DND-41 (cell line): ENCODE data around the gene CFLAR.

ENCODE experiments used
- ATAC-seq: fragments of 200-7000 bp; cut with Tn5 transposase; 3 replicates; pipeline ENCODE4 v1.9.1; 2021; ENCODE audit warnings: low read depth; ENCODE audit not compliant: insufficient read depth
- DNase-seq: peaks from one replicate; pipeline ENCODE4 v3.0.0-alpha.2; 2020
- H2AFZ ChIP-seq: 2 replicates; pipeline ENCODE4 v1.6.0; 2012; ENCODE audit warnings: low read depth, low read length
- H3K27ac ChIP-seq: 2 replicates; pipeline ENCODE4 v1.5.1; 2012; ENCODE audit warnings: low read length, inconsistent platforms
- H3K27me3 ChIP-seq: fragments of 200-600 bp; sonication (generic); 2 replicates; pipeline ENCODE4 v1.6.0; 2012; ENCODE audit warnings: low read length, mild to moderate bottlenecking, inconsistent platforms; ENCODE audit not compliant: insufficient read depth, poor library complexity
- H3K36me3 ChIP-seq: 2 replicates; pipeline ENCODE4 v1.5.1; 2012; ENCODE audit warnings: low read length, inconsistent platforms; ENCODE audit not compliant: insufficient read depth
- H3K4me1 ChIP-seq: 2 replicates; pipeline ENCODE4 v1.5.1; 2012; ENCODE audit warnings: mild to moderate bottlenecking, low read length; ENCODE audit not compliant: insufficient read depth
- H3K4me2 ChIP-seq: 2 replicates; pipeline ENCODE4 v1.6.0; 2012; ENCODE audit warnings: mild to moderate bottlenecking, moderate library complexity, low read length, inconsistent platforms; ENCODE audit not compliant: insufficient read depth
- H3K4me3 ChIP-seq, 2 experiments: fragments of 200-600 bp in 1 of 2; shearing (Covaris generic) in 1 of 2; 2 replicates each; pipeline ENCODE4 v1.5.1; 2012 to 2016; ENCODE audit warnings: inconsistent platforms in 2 of 2, low read length in 2 of 2, mild to moderate bottlenecking in 2 of 2, low read depth in 1 of 2, moderate library complexity in 1 of 2
- H3K79me2 ChIP-seq: 2 replicates; pipeline ENCODE4 v1.6.0; 2012; ENCODE audit warnings: low read length, inconsistent platforms; ENCODE audit not compliant: insufficient read depth
- H3K9ac ChIP-seq: 2 replicates; pipeline ENCODE4 v1.6.0; 2012; ENCODE audit warnings: low read depth, mild to moderate bottlenecking, inconsistent platforms, low read length, moderate library complexity
- H3K9me3 ChIP-seq: 2 replicates; pipeline ENCODE4 v1.5.1; 2012; ENCODE audit warnings: low read length, moderate library complexity, mild to moderate bottlenecking, inconsistent platforms; ENCODE audit not compliant: insufficient read depth, severe bottlenecking
- H4K20me1 ChIP-seq: 2 replicates; pipeline ENCODE4 v1.6.0; 2012; ENCODE audit warnings: low read length; ENCODE audit not compliant: insufficient read depth
- EZH2 ChIP-seq: IDR thresholded peaks from 3 replicates; pipeline ENCODE4 v1.6.1; 2012; ENCODE audit warnings: borderline replicate concordance, low read depth, mild to moderate bottlenecking, moderate library complexity, low read length, inconsistent platforms; ENCODE audit not compliant: severe bottlenecking
- TF ChIP-seq, protein P1 (sequence below): IDR thresholded peaks from 2 replicates; pipeline ENCODE4 v1.5.1; 2012; ENCODE audit warnings: borderline replicate concordance, low read length, moderate library complexity, mild to moderate bottlenecking; ENCODE audit not compliant: poor library complexity, severe bottlenecking; ENCODE audit errors: extremely low read depth

The CFLAR gene

DNA sequence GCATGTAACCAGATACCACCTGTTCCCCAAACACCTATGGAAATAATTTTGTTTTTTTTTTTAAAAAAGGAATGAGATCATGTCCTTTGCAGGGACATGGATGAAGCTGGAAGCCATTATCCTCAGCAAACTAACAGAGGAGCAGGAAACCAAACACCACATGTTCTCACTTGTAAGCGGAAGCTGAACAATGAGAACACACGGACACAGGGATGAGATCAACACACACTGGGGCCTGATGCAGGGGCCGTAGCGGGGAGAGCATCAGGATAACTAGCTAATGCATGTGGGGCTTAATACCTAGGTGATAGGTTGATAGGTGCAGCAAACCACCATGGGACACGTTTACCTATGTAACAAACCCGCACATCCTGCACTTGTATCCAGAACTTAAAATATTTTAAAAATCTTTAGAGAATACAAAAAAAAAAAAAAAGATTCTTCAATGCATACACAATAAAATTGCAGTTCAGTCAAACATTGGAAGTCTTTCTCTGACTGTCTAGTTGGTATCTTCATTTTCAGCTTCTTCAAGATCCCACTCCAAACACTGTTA lies 55.4 kb downstream of the CFLAR start:
- Histone ChIP-seq H3K9ac (no peak overlapping the region), H2AFZ (no peak overlapping the region), H3K79me2 (no peaks in the 10 kb centered on the region), H4K20me1 (no peaks in the 10 kb centered on the region), H3K4me3 (no peak overlapping the region), H3K4me1 (no peaks in the 10 kb centered on the region), H3K27me3 (no peaks in the 10 kb centered on the region), H3K9me3 (no peaks in the 10 kb centered on the region), H3K4me2 (no peak overlapping the region), H3K27ac (no peak overlapping the region), H3K36me3 (no peaks in the 10 kb centered on the region)
- TF ChIP-seq EZH2 = no peak
- ATAC-seq (no peak), DNase-seq (no peak)

DNA sequence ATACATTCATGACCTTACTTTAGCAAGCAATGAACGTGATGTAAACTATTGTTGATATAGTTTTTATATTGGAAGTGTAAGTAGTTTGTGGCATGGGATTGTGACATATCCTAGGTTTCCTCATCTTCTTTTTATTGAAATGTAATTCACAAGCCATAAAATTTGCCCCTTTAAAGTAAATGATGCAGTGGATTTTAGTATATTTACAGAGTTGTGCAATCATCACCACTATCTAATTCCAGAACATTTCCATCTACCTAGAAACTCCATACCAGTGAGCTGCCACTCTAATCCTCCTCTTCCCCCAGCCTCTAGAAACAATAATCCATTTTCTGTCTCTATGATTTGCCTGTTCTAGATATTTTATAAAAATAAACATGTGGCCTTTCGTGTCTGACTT lies 56.3 kb downstream of the CFLAR start:
- H3K27me3 ChIP-seq = no peaks in the 10 kb centered on the region
- no peak overlapping the region for H3K27ac ChIP-seq
- no peak for ATAC-seq
- no peak for DNase-seq
- no peak overlapping the region for H3K9ac ChIP-seq
- H2AFZ ChIP-seq = no peak overlapping the region
- H3K79me2 ChIP-seq = no peaks in the 10 kb centered on the region
- TF ChIP-seq, protein P1, sequence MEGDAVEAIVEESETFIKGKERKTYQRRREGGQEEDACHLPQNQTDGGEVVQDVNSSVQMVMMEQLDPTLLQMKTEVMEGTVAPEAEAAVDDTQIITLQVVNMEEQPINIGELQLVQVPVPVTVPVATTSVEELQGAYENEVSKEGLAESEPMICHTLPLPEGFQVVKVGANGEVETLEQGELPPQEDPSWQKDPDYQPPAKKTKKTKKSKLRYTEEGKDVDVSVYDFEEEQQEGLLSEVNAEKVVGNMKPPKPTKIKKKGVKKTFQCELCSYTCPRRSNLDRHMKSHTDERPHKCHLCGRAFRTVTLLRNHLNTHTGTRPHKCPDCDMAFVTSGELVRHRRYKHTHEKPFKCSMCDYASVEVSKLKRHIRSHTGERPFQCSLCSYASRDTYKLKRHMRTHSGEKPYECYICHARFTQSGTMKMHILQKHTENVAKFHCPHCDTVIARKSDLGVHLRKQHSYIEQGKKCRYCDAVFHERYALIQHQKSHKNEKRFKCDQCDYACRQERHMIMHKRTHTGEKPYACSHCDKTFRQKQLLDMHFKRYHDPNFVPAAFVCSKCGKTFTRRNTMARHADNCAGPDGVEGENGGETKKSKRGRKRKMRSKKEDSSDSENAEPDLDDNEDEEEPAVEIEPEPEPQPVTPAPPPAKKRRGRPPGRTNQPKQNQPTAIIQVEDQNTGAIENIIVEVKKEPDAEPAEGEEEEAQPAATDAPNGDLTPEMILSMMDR = no peak
- no peak for TF ChIP-seq EZH2
- H3K4me1 ChIP-seq = no peaks in the 10 kb centered on the region
- no peak overlapping the region for H3K4me2 ChIP-seq
- no peak overlapping the region for H3K4me3 ChIP-seq
- no peaks in the 10 kb centered on the region for H3K9me3 ChIP-seq
- H3K36me3 ChIP-seq = no peaks in the 10 kb centered on the region
- no peaks in the 10 kb centered on the region for H4K20me1 ChIP-seq

DNA sequence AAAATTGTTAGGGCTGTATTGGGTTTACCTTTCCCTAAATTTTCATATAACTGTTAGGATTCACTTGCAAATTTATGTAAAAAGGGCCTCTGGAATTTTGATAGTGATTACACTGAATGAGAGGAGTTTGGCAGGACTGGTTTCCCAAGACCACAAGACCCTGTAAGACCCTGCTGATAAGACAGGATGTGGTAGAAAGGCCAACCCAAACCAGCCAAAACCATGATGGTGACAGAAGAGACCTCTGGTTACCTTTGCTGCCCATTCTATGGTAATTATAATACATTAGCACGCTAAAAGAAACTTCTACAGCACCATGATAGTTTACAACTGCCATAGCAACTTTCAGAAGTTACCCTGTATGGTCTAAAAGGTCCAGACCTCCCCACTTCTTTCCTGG lies 58.7 kb downstream of the CFLAR start:
- Histone ChIP-seq H3K4me1 (no peaks in the 10 kb centered on the region), H3K9ac (no peak overlapping the region), H3K79me2 (no peaks in the 10 kb centered on the region), H3K36me3 (no peaks in the 10 kb centered on the region), H3K4me3 (no peak overlapping the region), H3K27ac (no peak overlapping the region), H4K20me1 (no peaks in the 10 kb centered on the region), H3K27me3 (no peaks in the 10 kb centered on the region), H3K4me2 (no peak overlapping the region), H3K9me3 (peaks cover 6% of the 10 kb centered on the region), H2AFZ (no peak overlapping the region)
- ATAC-seq (no peak), DNase-seq (no peak)
- TF ChIP-seq, protein P1 = no peak
- no peak for TF ChIP-seq EZH2

DNA sequence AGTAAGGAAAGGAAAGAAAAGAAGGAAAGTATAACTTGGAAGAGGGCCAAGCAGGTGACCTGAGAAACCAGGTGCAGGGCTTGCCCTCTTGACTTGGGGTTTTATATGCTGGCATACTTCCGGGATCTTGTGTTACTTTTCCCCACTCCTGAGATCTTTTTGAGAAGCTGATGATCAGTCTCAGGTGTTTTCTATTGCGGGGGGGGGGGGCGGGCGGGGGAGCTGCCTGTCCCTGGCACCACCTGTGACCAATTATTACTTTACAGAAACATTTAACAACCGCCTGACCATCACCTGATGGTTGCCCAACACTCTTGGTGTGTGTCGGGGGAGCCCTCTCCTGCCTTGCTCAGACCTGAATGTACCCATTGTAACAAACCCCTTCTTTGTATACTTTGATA lies 60.1 kb downstream of the CFLAR start:
- no peaks in the 10 kb centered on the region for H3K4me1 ChIP-seq
- no peaks in the 10 kb centered on the region for H3K27me3 ChIP-seq
- DNase-seq (no peak), ATAC-seq (no peak)
- H2AFZ ChIP-seq = no peak overlapping the region
- H4K20me1 ChIP-seq = no peaks in the 10 kb centered on the region
- TF ChIP-seq EZH2 = no peak
- TF ChIP-seq, protein P1 = no peak
- H3K79me2 ChIP-seq = no peaks in the 10 kb centered on the region
- no peaks in the 10 kb centered on the region for H3K36me3 ChIP-seq
- H3K9ac ChIP-seq = no peak overlapping the region
- no peak overlapping the region for H3K4me2 ChIP-seq
- H3K27ac ChIP-seq = no peak overlapping the region
- no peak overlapping the region for H3K4me3 ChIP-seq
- H3K9me3 ChIP-seq = peaks cover 6% of the 10 kb centered on the region
